Measurements from ENCODE around the gene NLRP5.

DNA sequence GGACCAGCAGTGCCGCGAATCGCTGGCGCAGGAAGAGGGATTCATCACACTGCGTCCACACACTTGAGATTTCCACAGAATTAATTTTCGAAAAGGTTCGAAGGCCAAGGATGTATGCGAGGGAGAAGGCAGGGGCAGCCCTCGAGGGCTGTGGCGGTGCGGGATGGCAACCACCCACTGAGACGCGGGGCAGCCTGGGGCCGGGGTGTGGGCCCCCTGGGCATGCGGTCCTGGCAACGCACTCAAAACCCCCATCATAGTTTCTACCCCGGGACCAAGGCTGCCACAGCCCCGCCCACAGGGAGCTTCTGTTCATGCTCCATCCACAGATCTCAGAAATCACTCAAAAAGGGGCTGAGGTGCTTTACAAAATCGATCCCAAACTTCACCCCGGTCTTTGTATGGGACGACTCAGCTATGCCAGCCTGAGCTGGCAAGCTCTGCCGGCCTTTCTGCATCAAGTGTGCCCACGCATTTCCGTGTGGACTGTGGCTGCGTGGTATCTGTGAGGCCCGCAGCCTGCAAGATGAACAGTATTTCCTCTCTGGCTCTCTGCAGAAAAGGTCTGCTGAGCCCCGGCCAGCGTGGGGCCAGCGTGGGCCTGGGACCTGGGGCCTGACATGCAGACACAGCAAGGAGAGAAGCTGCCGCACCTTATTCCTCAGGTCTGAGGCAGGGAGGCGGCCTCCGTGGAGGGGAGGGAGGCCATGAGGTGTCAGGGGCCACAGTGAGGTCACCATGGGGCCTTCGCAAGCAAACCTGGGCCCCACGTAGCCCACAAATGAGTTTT lies 115.4 kb downstream of the NLRP5 start:
- TF ChIP-seq, protein P1, sequence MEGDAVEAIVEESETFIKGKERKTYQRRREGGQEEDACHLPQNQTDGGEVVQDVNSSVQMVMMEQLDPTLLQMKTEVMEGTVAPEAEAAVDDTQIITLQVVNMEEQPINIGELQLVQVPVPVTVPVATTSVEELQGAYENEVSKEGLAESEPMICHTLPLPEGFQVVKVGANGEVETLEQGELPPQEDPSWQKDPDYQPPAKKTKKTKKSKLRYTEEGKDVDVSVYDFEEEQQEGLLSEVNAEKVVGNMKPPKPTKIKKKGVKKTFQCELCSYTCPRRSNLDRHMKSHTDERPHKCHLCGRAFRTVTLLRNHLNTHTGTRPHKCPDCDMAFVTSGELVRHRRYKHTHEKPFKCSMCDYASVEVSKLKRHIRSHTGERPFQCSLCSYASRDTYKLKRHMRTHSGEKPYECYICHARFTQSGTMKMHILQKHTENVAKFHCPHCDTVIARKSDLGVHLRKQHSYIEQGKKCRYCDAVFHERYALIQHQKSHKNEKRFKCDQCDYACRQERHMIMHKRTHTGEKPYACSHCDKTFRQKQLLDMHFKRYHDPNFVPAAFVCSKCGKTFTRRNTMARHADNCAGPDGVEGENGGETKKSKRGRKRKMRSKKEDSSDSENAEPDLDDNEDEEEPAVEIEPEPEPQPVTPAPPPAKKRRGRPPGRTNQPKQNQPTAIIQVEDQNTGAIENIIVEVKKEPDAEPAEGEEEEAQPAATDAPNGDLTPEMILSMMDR (conservative IDR thresholded peaks at IDR 0.05 in 1 of 2, IDR thresholded peaks at IDR 0.05 in 1 of 2; ENCODE audit: low read depth in 1 of 2, low read length in 2 of 2), result no peak
- no peak for TF ChIP-seq EZH2 (IDR thresholded peaks at IDR 0.05; ENCODE audit: low read length, missing control alignments)

All from fibroblast of lung (primary cell).